ENCODE data around the gene TIPARP. TPM values are rescaled to one million over a fixed set of nuclear protein-coding genes. Genes with fewer than 3 reads are reported as not detected.

Gene TIPARP
- total and polyA plus RNA-seq, 2 of the 13 experiments (the other 11 are each of a cell fraction or from before 2014, with no cell fraction given), result 7.3 to 19.7 TPM

DNA sequence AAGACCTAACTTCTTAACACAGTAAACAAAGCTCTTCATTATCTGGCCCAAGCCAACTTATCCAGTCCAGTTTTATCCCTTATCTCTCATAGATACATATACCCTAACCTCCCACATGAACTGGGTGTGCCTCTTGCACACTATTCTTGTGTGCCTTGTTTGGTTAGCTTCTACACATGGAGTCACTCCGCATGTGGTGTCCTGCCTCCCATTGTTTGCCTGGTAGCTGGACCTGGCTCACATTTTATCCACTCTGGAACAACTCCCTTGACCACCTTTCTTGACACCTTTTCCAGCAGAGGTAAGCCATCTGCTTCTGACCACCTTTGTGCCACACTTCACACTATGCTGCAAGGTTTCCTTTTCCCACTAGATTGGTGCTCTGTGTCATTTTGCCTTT, 15.2 kb downstream of the TIPARP start:
- TF ChIP-seq, protein P1, sequence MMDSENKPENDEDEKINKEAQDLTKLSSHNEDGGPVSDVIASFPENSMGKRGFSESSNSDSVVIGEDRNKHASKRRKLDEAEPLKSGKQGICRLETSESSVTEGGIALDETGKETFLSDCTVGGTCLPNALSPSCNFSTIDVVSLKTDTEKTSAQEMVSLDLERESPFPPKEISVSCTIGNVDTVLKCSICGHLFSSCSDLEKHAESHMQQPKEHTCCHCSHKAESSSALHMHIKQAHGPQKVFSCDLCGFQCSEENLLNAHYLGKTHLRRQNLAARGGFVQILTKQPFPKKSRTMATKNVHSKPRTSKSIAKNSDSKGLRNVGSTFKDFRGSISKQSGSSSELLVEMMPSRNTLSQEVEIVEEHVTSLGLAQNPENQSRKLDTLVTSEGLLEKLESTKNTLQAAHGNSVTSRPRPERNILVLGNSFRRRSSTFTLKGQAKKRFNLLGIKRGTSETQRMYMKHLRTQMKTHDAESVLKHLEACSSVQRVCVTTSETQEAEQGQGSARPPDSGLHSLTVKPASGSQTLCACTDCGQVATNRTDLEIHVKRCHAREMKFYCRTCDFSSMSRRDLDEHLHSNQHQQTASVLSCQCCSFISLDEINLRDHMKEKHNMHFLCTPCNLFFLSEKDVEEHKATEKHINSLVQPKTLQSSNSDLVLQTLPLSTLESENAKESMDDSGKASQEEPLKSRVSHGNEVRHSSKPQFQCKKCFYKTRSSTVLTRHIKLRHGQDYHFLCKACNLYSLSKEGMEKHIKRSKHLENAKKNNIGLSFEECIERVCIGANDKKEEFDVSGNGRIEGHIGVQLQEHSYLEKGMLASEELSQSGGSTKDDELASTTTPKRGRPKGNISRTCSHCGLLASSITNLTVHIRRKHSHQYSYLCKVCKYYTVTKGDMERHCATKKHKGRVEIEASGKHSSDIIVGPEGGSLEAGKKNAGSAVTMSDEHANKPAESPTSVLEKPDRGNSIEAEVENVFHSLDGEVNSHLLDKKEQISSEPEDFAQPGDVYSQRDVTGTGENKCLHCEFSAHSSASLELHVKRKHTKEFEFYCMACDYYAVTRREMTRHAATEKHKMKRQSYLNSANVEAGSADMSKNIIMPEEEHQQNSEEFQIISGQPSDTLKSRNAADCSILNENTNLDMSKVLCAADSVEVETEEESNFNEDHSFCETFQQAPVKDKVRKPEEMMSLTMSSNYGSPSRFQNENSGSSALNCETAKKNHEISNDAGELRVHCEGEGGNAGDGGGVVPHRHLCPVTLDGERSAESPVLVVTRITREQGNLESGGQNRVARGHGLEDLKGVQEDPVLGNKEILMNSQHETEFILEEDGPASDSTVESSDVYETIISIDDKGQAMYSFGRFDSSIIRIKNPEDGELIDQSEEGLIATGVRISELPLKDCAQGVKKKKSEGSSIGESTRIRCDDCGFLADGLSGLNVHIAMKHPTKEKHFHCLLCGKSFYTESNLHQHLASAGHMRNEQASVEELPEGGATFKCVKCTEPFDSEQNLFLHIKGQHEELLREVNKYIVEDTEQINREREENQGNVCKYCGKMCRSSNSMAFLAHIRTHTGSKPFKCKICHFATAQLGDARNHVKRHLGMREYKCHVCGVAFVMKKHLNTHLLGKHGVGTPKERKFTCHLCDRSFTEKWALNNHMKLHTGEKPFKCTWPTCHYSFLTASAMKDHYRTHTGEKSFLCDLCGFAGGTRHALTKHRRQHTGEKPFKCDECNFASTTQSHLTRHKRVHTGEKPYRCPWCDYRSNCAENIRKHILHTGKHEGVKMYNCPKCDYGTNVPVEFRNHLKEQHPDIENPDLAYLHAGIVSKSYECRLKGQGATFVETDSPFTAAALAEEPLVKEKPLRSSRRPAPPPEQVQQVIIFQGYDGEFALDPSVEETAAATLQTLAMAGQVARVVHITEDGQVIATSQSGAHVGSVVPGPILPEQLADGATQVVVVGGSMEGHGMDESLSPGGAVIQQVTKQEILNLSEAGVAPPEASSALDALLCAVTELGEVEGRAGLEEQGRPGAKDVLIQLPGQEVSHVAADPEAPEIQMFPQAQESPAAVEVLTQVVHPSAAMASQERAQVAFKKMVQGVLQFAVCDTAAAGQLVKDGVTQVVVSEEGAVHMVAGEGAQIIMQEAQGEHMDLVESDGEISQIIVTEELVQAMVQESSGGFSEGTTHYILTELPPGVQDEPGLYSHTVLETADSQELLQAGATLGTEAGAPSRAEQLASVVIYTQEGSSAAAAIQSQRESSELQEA (CRISPR knock-in tag; IDR thresholded peaks at IDR 0.05; ENCODE audit: not compliant biosample characterization), result no peak
- TF ChIP-seq PCBP1 (IDR thresholded peaks at IDR 0.05; ENCODE audit: borderline replicate concordance, low read depth, low read length) (no peak), SOX13 (IDR thresholded peaks at IDR 0.05) (no peak), SOX13 (CRISPR knock-in tag; conservative IDR thresholded peaks at IDR 0.05 in 1 of 2, IDR thresholded peaks at IDR 0.05 in 1 of 2) (peak in 1 of 2 experiments; percentile 13; a peak in 1 of 4 replicates)
- H2AFZ ChIP-seq (ENCODE audit: low read length), result no peak overlapping the region
- FAIRE-seq (no peak), ATAC-seq (peak; percentile 63), DNase-seq (ENCODE audit: low spot score) (peak; percentile 13)
- in situ Hi-C loops (cut with HindIII; ENCODE audit: extremely low pct_ligation_motif_present, low pct_unique_long_range_greater_than_20kb) (no loop called here), intact Hi-C loops (cut with micrococcal nuclease; ENCODE audit: unreplicated experiment) (no loop called here)
- CTCF ChIA-PET (ENCODE audit: low intra/inter-chr PET ratio, low total read pairs), result no interaction called here
- POLR2A ChIA-PET, result no interaction called here
- no peak overlapping the region for H3K27ac ChIP-seq (ENCODE audit: extremely low read length, insufficient read depth, low read length)
- H3K4me2 ChIP-seq (ENCODE audit: low read depth, low read length), result no peak overlapping the region
- BruUV-seq (replicated peaks), result no TSS peak
- H3K9ac ChIP-seq (ENCODE audit: insufficient read depth, low read depth, low read length), result no peak overlapping the region
- H3K36me3 ChIP-seq (replicated peaks in 1 of 2; ENCODE audit: control insufficient read depth in 1 of 2, insufficient read depth in 2 of 2, low read length in 2 of 2), result peaks cover 0 to 4% of the 10 kb centered on the region in 2 experiments; a peak in 3 of 5 replicates
- no peaks in the 10 kb centered on the region for H3K9me3 ChIP-seq (ENCODE audit: low read length)
- peaks cover 43% of the 10 kb centered on the region for H3K4me1 ChIP-seq (ENCODE audit: insufficient read depth, low read length)
- H3K79me2 ChIP-seq (ENCODE audit: insufficient read depth, low read length), result peaks cover 69% of the 10 kb centered on the region
- 0% methylated on average over 1 of the region's 1 CpG for WGBS (ENCODE audit: low lambda C conversion rate)
- H3K27me3 ChIP-seq (ENCODE audit: control insufficient read depth in 1 of 2, insufficient read depth in 2 of 2, low read length in 2 of 2), result no peaks in the 10 kb centered on the region
- H3K4me3 ChIP-seq (replicated peaks in 1 of 3; ENCODE audit: insufficient read depth in 1 of 3, low read depth in 2 of 3, low read length in 3 of 3), result no peak overlapping the region
- peaks cover 8% of the 10 kb centered on the region for H4K20me1 ChIP-seq (ENCODE audit: insufficient read depth, low read length)
